GM12878 (cell line): ENCODE measurements around the gene STK4. TPM values are rescaled to one million over a fixed set of nuclear protein-coding genes. Genes with fewer than 3 reads are reported as not detected.

Experiments used
- ATAC-seq: fragments of 200-7000 bp; cut with Tn5 transposase; 3 replicates; pipeline ENCODE4 v1.9.1; 2020; ENCODE audit warnings: mild to moderate bottlenecking, moderate library complexity
- BruUV-seq: library from RNA; stranded (reverse); fragments of 400-500 nt; replicated peaks from 2 replicates; lab custom pipeline; 2021; lab: Mats Ljungman, UMichigan
- CTCF ChIA-PET: fragments of 300-600 bp; sonication (Branson Sonifier 250); formaldehyde crosslinking; extraction: SDS; loops from one replicate; lab custom pipeline; 2021; ENCODE audit warnings: inconsistent platforms; lab: Yijun Ruan, JAX
- POLR2A ChIA-PET: fragments of 350-600 bp; formaldehyde crosslinking; extraction: SDS; loops from one replicate; lab custom pipeline; 2021; ENCODE audit warnings: inconsistent platforms; lab: Charles Lee
- RAD21 ChIA-PET: fragments of 300-600 bp; sonication (Branson Sonifier 250); formaldehyde crosslinking; loops from one replicate; lab custom pipeline; 2023; ENCODE audit warnings: antibody characterized with exemption; ENCODE audit not compliant: unreplicated experiment; lab: Charles Lee
- SMC1A ChIA-PET: fragments of 300-600 bp; sonication (Branson Sonifier 250); formaldehyde crosslinking; loops from one replicate; lab custom pipeline; 2023; ENCODE audit not compliant: unreplicated experiment, uncharacterized antibody; lab: Charles Lee
- DNase-seq: peaks from one replicate; pipeline ENCODE4 v3.0.0-alpha.2; 2011; ENCODE audit warnings: low read depth, low spot score
- FAIRE-seq: peaks from 3 replicates; lab custom pipeline; 2011; peaks lifted over from hg19 to GRCh38; lab: Jason Lieb, UNC
- H2AFZ ChIP-seq: 2 replicates; pipeline ENCODE4 v1.6.0; 2011; ENCODE audit warnings: low read depth, low read length, control low read depth; ENCODE audit not compliant: control insufficient read depth
- H3K27ac ChIP-seq: 2 replicates; pipeline ENCODE4 v1.5.1; 2011; ENCODE audit warnings: control low read depth; ENCODE audit not compliant: control insufficient read depth, insufficient read depth
- H3K27me3 ChIP-seq, 2 experiments: replicated peaks in 1 of 2; 2 replicates each; pipeline versions ENCODE4 v1.6.0 to v1.6.1; 2011; ENCODE audit warnings: low read length in 1 of 2; ENCODE audit not compliant: control insufficient read depth in 2 of 2, insufficient read depth in 2 of 2
- H3K36me3 ChIP-seq, 2 experiments: 2 replicates each; pipeline ENCODE4 v1.5.1; 2011; ENCODE audit warnings: low read length in 1 of 2; ENCODE audit not compliant: control insufficient read depth in 2 of 2, insufficient read depth in 2 of 2
- H3K4me1 ChIP-seq: 2 replicates; pipeline ENCODE4 v1.6.1; 2011; ENCODE audit warnings: mild to moderate bottlenecking, low read length, moderate library complexity, mixed read lengths; ENCODE audit not compliant: control insufficient read depth, insufficient read depth
- H3K4me2 ChIP-seq: 2 replicates; pipeline ENCODE4 v1.6.0; 2011; ENCODE audit warnings: control low read depth; ENCODE audit not compliant: control insufficient read depth, insufficient read depth
- H3K4me3 ChIP-seq: fragments of 200-600 bp; sonication (generic); 2 replicates; pipeline ENCODE4 v1.5.1; 2016
- H3K79me2 ChIP-seq: 2 replicates; pipeline ENCODE4 v1.6.0; 2011; ENCODE audit warnings: low read length; ENCODE audit not compliant: control insufficient read depth, insufficient read depth
- H3K9ac ChIP-seq: 2 replicates; pipeline ENCODE4 v1.8.0; 2011; ENCODE audit warnings: low read length, control low read depth, mixed read lengths; ENCODE audit not compliant: control insufficient read depth, insufficient read depth
- H3K9me3 ChIP-seq: replicated peaks from 3 replicates; pipeline ENCODE4 v1.5.1; 2011; ENCODE audit warnings: mild to moderate bottlenecking, low read length; ENCODE audit not compliant: control insufficient read depth, insufficient read depth
- H4K20me1 ChIP-seq: 2 replicates; pipeline ENCODE4 v1.6.0; 2011; ENCODE audit not compliant: control insufficient read depth, insufficient read depth
- BACH1 ChIP-seq: fragments of 450-650 bp; IDR thresholded peaks from 2 replicates; pipeline ENCODE4 v1.6.1; 2017; ENCODE audit warnings: mild to moderate bottlenecking, borderline replicate concordance
- CBFB ChIP-seq: IDR thresholded peaks from 2 replicates; pipeline ENCODE4 v1.6.1; 2016; ENCODE audit warnings: antibody characterized with exemption, low read depth
- CHD1 ChIP-seq: IDR thresholded peaks from 2 replicates; pipeline ENCODE4 v1.6.1; 2012; ENCODE audit warnings: low read depth, low read length, improper control_type of control experiment
- EP300 ChIP-seq, 2 experiments: fragments of 150-350 bp in 1 of 2; IDR thresholded peaks; 2 replicates each; pipeline ENCODE4 v1.6.1; 2011 to 2012; ENCODE audit warnings: low read depth in 2 of 2, low read length in 2 of 2, borderline replicate concordance in 1 of 2, improper control_type of control experiment in 1 of 2, inconsistent platforms in 1 of 2; ENCODE audit not compliant: control insufficient read depth in 1 of 2
- EZH2 ChIP-seq: IDR thresholded peaks from 2 replicates; pipeline ENCODE4 v1.6.1; 2012; ENCODE audit warnings: low read depth, mild to moderate bottlenecking, control low read depth, inconsistent platforms, low read length, borderline replicate concordance; ENCODE audit not compliant: control insufficient read depth
- HDAC2 ChIP-seq: fragments of 200-600 bp; sonication (generic); IDR thresholded peaks from 2 replicates; pipeline ENCODE4 v1.6.1; 2017
- IKZF2 ChIP-seq, 2 experiments: fragments of 450-650 bp; IDR thresholded peaks; 2 replicates each; pipeline ENCODE4 v1.6.1; 2017; ENCODE audit warnings: mild to moderate bottlenecking in 2 of 2, moderate library complexity in 2 of 2
- KLF5 ChIP-seq: fragments of 450-650 bp; IDR thresholded peaks from 2 replicates; pipeline ENCODE4 v1.6.1; 2014; ENCODE audit warnings: mild to moderate bottlenecking; ENCODE audit not compliant: partially characterized antibody
- NR2F1 ChIP-seq: fragments of 450-650 bp; conservative IDR thresholded peaks from 2 replicates; pipeline ENCODE4 v1.6.1; 2017; ENCODE audit warnings: mild to moderate bottlenecking
- PAX5 ChIP-seq: IDR thresholded peaks from 2 replicates; pipeline ENCODE4 v1.6.1; 2011; ENCODE audit warnings: low read depth, low read length, borderline replicate concordance
- PAX8 ChIP-seq: fragments of 450-650 bp; IDR thresholded peaks from 2 replicates; pipeline ENCODE4 v1.6.1; 2017; ENCODE audit warnings: mild to moderate bottlenecking, moderate library complexity
- RBBP5 ChIP-seq: fragments of 200-600 bp; sonication (generic); conservative IDR thresholded peaks from 2 replicates; pipeline ENCODE4 v1.6.1; 2016
- RELA ChIP-seq: fragments of 450-650 bp; IDR thresholded peaks from 2 replicates; pipeline ENCODE4 v1.8.0; 2014; ENCODE audit warnings: borderline replicate concordance; ENCODE audit not compliant: partially characterized antibody
- SIX5 ChIP-seq: IDR thresholded peaks from 2 replicates; pipeline ENCODE4 v1.6.1; 2011; ENCODE audit warnings: mild to moderate bottlenecking, low read depth, low read length, moderate library complexity; ENCODE audit not compliant: severe bottlenecking
- SPI1 ChIP-seq: IDR thresholded peaks from 2 replicates; pipeline ENCODE4 v1.6.1; 2011; ENCODE audit warnings: low read depth, mild to moderate bottlenecking, low read length, moderate library complexity, borderline replicate concordance; ENCODE audit not compliant: insufficient read depth
- SRF ChIP-seq, 2 experiments: IDR thresholded peaks; 2 replicates each; pipeline ENCODE4 v1.6.1; 2011; ENCODE audit warnings: low read depth in 2 of 2, low read length in 2 of 2, mild to moderate bottlenecking in 1 of 2, moderate library complexity in 1 of 2
- SUZ12 ChIP-seq: fragments of 200-600 bp; sonication (generic); IDR thresholded peaks from one replicate; pipeline ENCODE4 v1.6.1; 2018; ENCODE audit warnings: antibody characterized with exemption, mild to moderate bottlenecking; ENCODE audit not compliant: unreplicated experiment
- ZBTB4 ChIP-seq: fragments of 450-650 bp; formaldehyde crosslinking; IDR thresholded peaks from 2 replicates; pipeline ENCODE4 v1.4.0; 2022; ENCODE audit warnings: mild to moderate bottlenecking, moderate library complexity
- ZNF24 ChIP-seq: fragments of 450-650 bp; IDR thresholded peaks from 2 replicates; pipeline ENCODE4 v1.6.1; 2017; ENCODE audit warnings: antibody characterized with exemption, mild to moderate bottlenecking
- ZSCAN29 ChIP-seq: fragments of 450-650 bp; IDR thresholded peaks from 2 replicates; pipeline ENCODE4 v1.6.1; 2017; ENCODE audit warnings: mild to moderate bottlenecking, moderate library complexity
- WGBS: methylation state at CpG from one replicate; pipeline ENCODE4 v1.1.6; 2016; ENCODE audit warnings: low lambda C conversion rate; ENCODE audit not compliant: insufficient replicate concordance, insufficient coverage; ENCODE audit errors: missing lambda C conversion rate; 5-methylcytosine and 5-hydroxymethylcytosine counted together
- in situ Hi-C: fragments of 300-500 bp; cut with MboI; formaldehyde crosslinking; loops from 9 replicates; pipeline ENCODE4 v1.14.3; 2018; ENCODE audit warnings: mixed read lengths
- intact Hi-C: fragments of 100-400 bp; cut with micrococcal nuclease; formaldehyde crosslinking; loops from one replicate; pipeline ENCODE4 v1.14.2; 2022; ENCODE audit not compliant: unreplicated experiment
- polyA plus RNA-seq, 11 experiments: library from polyadenylated mRNA; depleted of rRNA in 4 of 11; unstranded in 6 of 11; stranded (reverse) in 5 of 11; fragments of >200 nt; fragmentation: Nextera tagmentation in 4 of 11; fragmentation: Illumina TruSeq in 1 of 11; extraction: Ambion mirVana in 4 of 11; extraction: Trizol in 1 of 11; gene quantifications; 1 replicate in 1 of 11; 2 replicates in 10 of 11; pipeline versions ENCODE4 v1.2.1 to v1.2.3, GENCODE V29; 2011 to 2016; ENCODE audit warnings: inconsistent platforms in 2 of 11, missing spikeins in 2 of 11, low read depth in 1 of 11
- total RNA-seq, 4 experiments: library from RNA; depleted of rRNA in 3 of 4; stranded (reverse); fragments of >200 nt in 3 of 4; fragmentation: Illumina TruSeq in 1 of 4; extraction: Trizol in 1 of 4; gene quantifications; 2 replicates each; pipeline versions ENCODE4 v1.2.1 to v1.2.3, GENCODE V29; 2013 to 2021

Gene STK4
- total and polyA plus RNA-seq, 10 of the 15 experiments (the other 5 are each of a cell fraction or from before 2014, with no cell fraction given): 24.0 to 135 (median 89.7) TPM

- peak overlapping the region; percentile 54 for H3K4me2 ChIP-seq
- BruUV-seq: no TSS peak
- SMC1A ChIA-PET: interaction anchor here (1.1 kb wide), 1 partner anchor 13 kb away, joined by 5 read pairs; no protein-coding TSS in a partner anchor
- POLR2A ChIA-PET: no interaction called here
- peaks cover 18% of the 10 kb centered on the region for H3K4me1 ChIP-seq
- RAD21 ChIA-PET: no interaction called here
- no peak for ATAC-seq
- no peak for DNase-seq
- no peak overlapping the region for H2AFZ ChIP-seq
- 75% methylated on average over 4 of the region's 4 CpGs for WGBS
- no peak overlapping the region for H3K9ac ChIP-seq
- no peaks in the 10 kb centered on the region for H3K27me3 ChIP-seq
- FAIRE-seq: no peak
- intact Hi-C loops: no loop called here
- CTCF ChIA-PET: no interaction called here
- H4K20me1 ChIP-seq: peaks cover 3% of the 10 kb centered on the region; the same call in 1 of the 2 replicates
- peaks cover 49% of the 10 kb centered on the region for H3K79me2 ChIP-seq
- in situ Hi-C loops: no loop called here
- H3K27ac ChIP-seq: peak overlapping the region; percentile 47; the same call in 1 of the 2 replicates
- H3K9me3 ChIP-seq: no peaks in the 10 kb centered on the region
- H3K4me3 ChIP-seq: no peak overlapping the region
- H3K36me3 ChIP-seq: peaks cover 11 to 66% of the 10 kb centered on the region in 2 experiments
- TF ChIP-seq HDAC2: no peak
- TF ChIP-seq PAX5: no peak
- TF ChIP-seq CBFB: no peak
- 0 out of 2 replicates have a peak, but pooled peaks have one; percentile 12 for TF ChIP-seq ZNF24
- TF ChIP-seq KLF5: no peak
- no peak for TF ChIP-seq SUZ12
- TF ChIP-seq IKZF2 (IDR thresholded peaks at IDR 0.05): peak; percentile 36 to 42; a peak in 2 of 4 replicates
- TF ChIP-seq SIX5: no peak
- TF ChIP-seq PAX8: no peak
- no peak for TF ChIP-seq RBBP5
- TF ChIP-seq EP300 (IDR thresholded peaks at IDR 0.05; ENCODE audit: borderline replicate concordance in 1 of 2, control insufficient read depth in 1 of 2, low read depth in 2 of 2, low read length in 2 of 2): 0 out of 4 replicates have a peak, but pooled peaks of 1 of the 2 experiments have one; percentile 46
- no peak for TF ChIP-seq SRF (IDR thresholded peaks at IDR 0.05; ENCODE audit: low read depth in 2 of 2, low read length in 2 of 2)
- TF ChIP-seq SPI1: peak; percentile 77
- TF ChIP-seq RELA: no peak
- TF ChIP-seq CHD1: no peak
- no peak for TF ChIP-seq ZBTB4 (CRISPR knock-in tag)
- no peak for TF ChIP-seq ZSCAN29
- no peak for TF ChIP-seq EZH2
- TF ChIP-seq BACH1: no peak
- TF ChIP-seq NR2F1: no peak
Measured at GRCh38 chr20:44955270-44955669, 11.0 kb upstream of the STK4 start.
